Neural progenitor cell (in vitro differentiated cells): ENCODE measurements around the gene FKBP1B. TPM values are rescaled to one million over a fixed set of nuclear protein-coding genes. Genes with fewer than 3 reads are reported as not detected.

Source experiments
- DNase-seq: peaks from one replicate; pipeline ENCODE4 v3.0.0-alpha.2; 2016; ENCODE audit warnings: low spot score
- H2AFZ ChIP-seq: fragments of 200-600 bp; sonication (generic); replicated peaks from 2 replicates; pipeline ENCODE4 v1.6.1; 2016; ENCODE audit warnings: antibody characterized with exemption
- H3F3A ChIP-seq: fragments of 200-600 bp; sonication (generic); 2 replicates; pipeline ENCODE4 v1.6.1; 2016; ENCODE audit warnings: antibody characterized with exemption, low read depth
- H3K27ac ChIP-seq: fragments of 200-600 bp; sonication (generic); 2 replicates; pipeline ENCODE4 v1.5.1; 2016; ENCODE audit warnings: mild to moderate bottlenecking
- H3K27me3 ChIP-seq: fragments of 200-600 bp; sonication (generic); 2 replicates; pipeline ENCODE4 v1.6.1; 2016; ENCODE audit warnings: mild to moderate bottlenecking, moderate library complexity
- H3K36me3 ChIP-seq: fragments of 200-600 bp; sonication (generic); 2 replicates; pipeline ENCODE4 v1.5.1; 2016
- H3K4me1 ChIP-seq: fragments of 200-600 bp; sonication (generic); 2 replicates; pipeline ENCODE4 v1.6.1; 2016; ENCODE audit warnings: mixed run types
- H3K4me2 ChIP-seq: fragments of 200-600 bp; sonication (generic); 2 replicates; pipeline ENCODE4 v1.6.1; 2016
- H3K4me3 ChIP-seq: fragments of 200-600 bp; sonication (generic); 2 replicates; pipeline ENCODE4 v1.5.1; 2016
- H3K79me2 ChIP-seq: fragments of 200-600 bp; sonication (generic); 2 replicates; pipeline ENCODE4 v1.6.1; 2016; ENCODE audit warnings: low read depth
- H3K9ac ChIP-seq: fragments of 200-600 bp; sonication (generic); 2 replicates; pipeline ENCODE4 v1.6.1; 2016
- H3K9me3 ChIP-seq: fragments of 200-600 bp; sonication (generic); 2 replicates; pipeline ENCODE4 v1.5.1; 2016; ENCODE audit warnings: low read depth
- H4K20me1 ChIP-seq: fragments of 200-600 bp; sonication (generic); 2 replicates; pipeline ENCODE4 v1.6.1; 2016; ENCODE audit warnings: low read depth
- H3K27ac Mint-ChIP-seq: 3 replicates; pipeline ENCODE4 v1.8.0; 2021; ENCODE audit warnings: mixed read lengths
- H3K27me3 Mint-ChIP-seq: 2 replicates; pipeline ENCODE4 v1.8.0; 2022; ENCODE audit warnings: low read depth, mild to moderate bottlenecking, inconsistent platforms, moderate library complexity, mixed read lengths; ENCODE audit not compliant: insufficient read depth
- H3K36me3 Mint-ChIP-seq: 3 replicates; pipeline ENCODE4 v1.8.0; 2021; ENCODE audit warnings: mixed read lengths
- H3K4me1 Mint-ChIP-seq: 3 replicates; pipeline ENCODE4 v1.8.0; 2021; ENCODE audit warnings: mixed read lengths
- H3K4me3 Mint-ChIP-seq: 3 replicates; pipeline ENCODE4 v1.8.0; 2021; ENCODE audit warnings: mild to moderate bottlenecking, moderate library complexity, mixed read lengths
- H3K9me3 Mint-ChIP-seq: 3 replicates; pipeline ENCODE4 v1.8.0; 2020; ENCODE audit warnings: mixed read lengths
- EZH2 ChIP-seq: fragments of 200-600 bp; sonication (generic); IDR thresholded peaks from 2 replicates; pipeline ENCODE4 v1.6.1; 2017; ENCODE audit warnings: antibody characterized with exemption, mild to moderate bottlenecking, moderate library complexity
- EZH2phosphoT487 ChIP-seq: fragments of 200-600 bp; sonication (generic); IDR thresholded peaks from 2 replicates; pipeline ENCODE4 v1.6.1; 2017; ENCODE audit warnings: antibody characterized with exemption
- total RNA-seq: library from RNA; depleted of rRNA; stranded (reverse); fragments of >200 nt; gene quantifications from 2 replicates; pipeline ENCODE4 v1.2.3, GENCODE V29; 2015; ENCODE audit warnings: low replicate concordance
- TF ChIP-seq, protein P1 (sequence below): fragments of 200-600 bp; sonication (generic); IDR thresholded peaks from 2 replicates; pipeline ENCODE4 v1.5.1; 2017; ENCODE audit warnings: antibody characterized with exemption, mild to moderate bottlenecking

The FKBP1B gene
- total RNA-seq, 1 donor from 2014 or later: 46.0 TPM

GRCh38 chr2:24051833-24052232, 2.3 kb downstream of the FKBP1B start:
- Histone ChIP-seq H4K20me1 (no peaks in the 10 kb centered on the region), H3K4me3 (no peak overlapping the region), H3K9ac (no peak overlapping the region), H3K27ac (no peak overlapping the region), H3F3A (peaks cover 30% of the 10 kb centered on the region), H3K27me3 (peaks cover 4% of the 10 kb centered on the region), H3K4me2 (no peak overlapping the region), H3K9me3 (no peaks in the 10 kb centered on the region), H3K79me2 (peaks cover 3% of the 10 kb centered on the region), H3K4me1 (peaks cover 4% of the 10 kb centered on the region), H2AFZ (no peak overlapping the region), H3K36me3 (no peaks in the 10 kb centered on the region)
- TF ChIP-seq, protein P1, sequence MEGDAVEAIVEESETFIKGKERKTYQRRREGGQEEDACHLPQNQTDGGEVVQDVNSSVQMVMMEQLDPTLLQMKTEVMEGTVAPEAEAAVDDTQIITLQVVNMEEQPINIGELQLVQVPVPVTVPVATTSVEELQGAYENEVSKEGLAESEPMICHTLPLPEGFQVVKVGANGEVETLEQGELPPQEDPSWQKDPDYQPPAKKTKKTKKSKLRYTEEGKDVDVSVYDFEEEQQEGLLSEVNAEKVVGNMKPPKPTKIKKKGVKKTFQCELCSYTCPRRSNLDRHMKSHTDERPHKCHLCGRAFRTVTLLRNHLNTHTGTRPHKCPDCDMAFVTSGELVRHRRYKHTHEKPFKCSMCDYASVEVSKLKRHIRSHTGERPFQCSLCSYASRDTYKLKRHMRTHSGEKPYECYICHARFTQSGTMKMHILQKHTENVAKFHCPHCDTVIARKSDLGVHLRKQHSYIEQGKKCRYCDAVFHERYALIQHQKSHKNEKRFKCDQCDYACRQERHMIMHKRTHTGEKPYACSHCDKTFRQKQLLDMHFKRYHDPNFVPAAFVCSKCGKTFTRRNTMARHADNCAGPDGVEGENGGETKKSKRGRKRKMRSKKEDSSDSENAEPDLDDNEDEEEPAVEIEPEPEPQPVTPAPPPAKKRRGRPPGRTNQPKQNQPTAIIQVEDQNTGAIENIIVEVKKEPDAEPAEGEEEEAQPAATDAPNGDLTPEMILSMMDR: no peak
- TF ChIP-seq EZH2phosphoT487: no peak
- TF ChIP-seq EZH2: no peak
- DNase-seq: no peak
- no peaks in the 10 kb centered on the region for H3K9me3 Mint-ChIP-seq
- no peak overlapping the region for H3K27ac Mint-ChIP-seq
- no peaks in the 10 kb centered on the region for H3K36me3 Mint-ChIP-seq
- peaks cover 8% of the 10 kb centered on the region for H3K4me1 Mint-ChIP-seq
- no peak overlapping the region for H3K4me3 Mint-ChIP-seq
- H3K27me3 Mint-ChIP-seq: peaks cover 3% of the 10 kb centered on the region

- Mint-ChIP-seq H3K4me3 (no peak overlapping the region), H3K27me3 (peaks cover under 1% of the 10 kb centered on the region), H3K4me1 (no peaks in the 10 kb centered on the region), H3K36me3 (no peaks in the 10 kb centered on the region), H3K9me3 (no peaks in the 10 kb centered on the region), H3K27ac (no peak overlapping the region)
- Histone ChIP-seq H3K9ac (no peak overlapping the region), H3K79me2 (no peaks in the 10 kb centered on the region), H2AFZ (no peak overlapping the region), H3F3A (peaks cover 26% of the 10 kb centered on the region), H3K4me1 (no peaks in the 10 kb centered on the region), H3K27me3 (peaks cover 4% of the 10 kb centered on the region), H3K27ac (no peak overlapping the region), H3K36me3 (no peaks in the 10 kb centered on the region), H3K4me2 (no peak overlapping the region), H3K4me3 (no peak overlapping the region), H4K20me1 (no peaks in the 10 kb centered on the region), H3K9me3 (no peaks in the 10 kb centered on the region)
- no peak for TF ChIP-seq EZH2
- no peak for TF ChIP-seq EZH2phosphoT487
- TF ChIP-seq, protein P1: no peak
- DNase-seq: no peak
Measured at GRCh38 chr2:24052951-24053350, 3.4 kb downstream of the FKBP1B start.

DNA sequence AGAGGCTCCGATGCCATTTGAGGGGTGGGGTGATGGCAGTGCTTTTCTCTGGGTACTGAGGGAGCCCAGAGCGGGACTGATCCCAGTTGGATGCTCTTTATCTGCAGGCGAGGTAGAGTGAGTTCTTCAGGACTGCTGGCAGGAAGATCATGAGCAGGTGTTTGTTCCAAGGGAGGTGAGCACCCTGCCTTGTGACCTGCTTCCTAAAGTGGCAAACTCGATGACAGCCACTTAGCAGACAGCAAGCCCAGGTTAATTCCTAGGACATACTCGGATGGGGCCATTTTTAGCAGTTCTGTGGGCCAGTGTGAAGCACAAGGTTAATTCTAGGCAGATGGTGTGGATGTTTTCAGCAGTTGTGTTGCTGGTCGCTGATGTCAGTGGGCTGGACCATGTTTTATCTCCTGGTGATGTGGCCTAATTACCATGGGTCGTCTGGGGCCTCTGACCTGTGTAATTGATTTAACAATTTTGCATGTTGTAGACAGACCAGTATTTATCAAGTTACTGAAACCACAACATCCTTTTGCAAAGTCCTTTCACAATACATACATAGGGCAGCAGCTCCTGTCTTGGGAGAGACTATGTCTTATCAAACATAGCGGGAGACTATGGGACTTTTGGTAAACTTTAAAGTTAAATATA, 4.9 kb downstream of the FKBP1B start:
- H3K27me3 ChIP-seq: peaks cover 4% of the 10 kb centered on the region
- no peak overlapping the region for H3K4me3 ChIP-seq
- Mint-ChIP-seq H3K4me3 (no peak overlapping the region), H3K27me3 (no peaks in the 10 kb centered on the region), H3K27ac (no peak overlapping the region), H3K36me3 (no peaks in the 10 kb centered on the region), H3K4me1 (no peaks in the 10 kb centered on the region), H3K9me3 (no peaks in the 10 kb centered on the region)
- no peaks in the 10 kb centered on the region for H3K4me1 ChIP-seq
- no peak overlapping the region for H3K9ac ChIP-seq
- H3K36me3 ChIP-seq: no peaks in the 10 kb centered on the region
- TF ChIP-seq EZH2 (no peak), EZH2phosphoT487 (no peak)
- TF ChIP-seq, protein P1: no peak
- no peak overlapping the region for H3K4me2 ChIP-seq
- no peak overlapping the region for H2AFZ ChIP-seq
- H4K20me1 ChIP-seq: no peaks in the 10 kb centered on the region
- no peak for DNase-seq
- H3F3A ChIP-seq: peaks cover 12% of the 10 kb centered on the region
- no peaks in the 10 kb centered on the region for H3K79me2 ChIP-seq
- H3K27ac ChIP-seq: no peak overlapping the region
- no peaks in the 10 kb centered on the region for H3K9me3 ChIP-seq
